Measurements from ENCODE around the gene ZNF672.

DNA sequence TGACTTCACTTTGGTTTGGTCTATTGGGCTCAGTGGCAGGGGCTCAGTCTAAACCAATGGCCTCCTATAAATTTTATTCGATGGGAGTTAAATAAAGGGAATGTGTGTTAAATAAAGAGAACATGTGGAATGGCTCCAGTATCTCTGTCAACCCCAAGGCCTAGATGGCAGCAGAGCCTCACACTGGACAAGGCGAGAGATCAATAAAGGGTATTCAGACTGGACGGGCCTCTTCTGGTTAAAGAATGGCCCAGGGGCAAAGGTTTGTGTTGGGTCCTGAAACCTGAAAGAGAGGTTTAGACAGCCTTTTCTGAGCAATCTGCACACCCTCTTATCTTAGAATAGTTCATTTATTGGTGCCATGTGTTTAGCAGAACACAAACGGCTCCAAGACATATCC, 47.0 kb upstream of the ZNF672 start:
- TF ChIP-seq, protein P1, sequence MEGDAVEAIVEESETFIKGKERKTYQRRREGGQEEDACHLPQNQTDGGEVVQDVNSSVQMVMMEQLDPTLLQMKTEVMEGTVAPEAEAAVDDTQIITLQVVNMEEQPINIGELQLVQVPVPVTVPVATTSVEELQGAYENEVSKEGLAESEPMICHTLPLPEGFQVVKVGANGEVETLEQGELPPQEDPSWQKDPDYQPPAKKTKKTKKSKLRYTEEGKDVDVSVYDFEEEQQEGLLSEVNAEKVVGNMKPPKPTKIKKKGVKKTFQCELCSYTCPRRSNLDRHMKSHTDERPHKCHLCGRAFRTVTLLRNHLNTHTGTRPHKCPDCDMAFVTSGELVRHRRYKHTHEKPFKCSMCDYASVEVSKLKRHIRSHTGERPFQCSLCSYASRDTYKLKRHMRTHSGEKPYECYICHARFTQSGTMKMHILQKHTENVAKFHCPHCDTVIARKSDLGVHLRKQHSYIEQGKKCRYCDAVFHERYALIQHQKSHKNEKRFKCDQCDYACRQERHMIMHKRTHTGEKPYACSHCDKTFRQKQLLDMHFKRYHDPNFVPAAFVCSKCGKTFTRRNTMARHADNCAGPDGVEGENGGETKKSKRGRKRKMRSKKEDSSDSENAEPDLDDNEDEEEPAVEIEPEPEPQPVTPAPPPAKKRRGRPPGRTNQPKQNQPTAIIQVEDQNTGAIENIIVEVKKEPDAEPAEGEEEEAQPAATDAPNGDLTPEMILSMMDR (IDR thresholded peaks at IDR 0.05), result no peak
- TF ChIP-seq NFIC (IDR thresholded peaks at IDR 0.05; ENCODE audit: borderline replicate concordance) (no peak), EP300 (IDR thresholded peaks at IDR 0.05; ENCODE audit: borderline replicate concordance in 1 of 2, low read depth in 1 of 2, low read length in 1 of 2) (no peak), RAD21 (IDR thresholded peaks at IDR 0.05; ENCODE audit: low read length) (no peak), POLR2AphosphoS5 (IDR thresholded peaks at IDR 0.05; ENCODE audit: low read depth, low read length) (no peak), TEAD4 (IDR thresholded peaks at IDR 0.05; ENCODE audit: borderline replicate concordance, insufficient read depth) (no peak), NRF1 (IDR thresholded peaks at IDR 0.05; ENCODE audit: low read depth, low read length) (no peak), JUND (IDR thresholded peaks at IDR 0.05) (no peak), RFX5 (IDR thresholded peaks at IDR 0.05; ENCODE audit: low read length) (no peak), TCF12 (IDR thresholded peaks at IDR 0.05) (no peak)
- TF ChIP-seq, protein P2, sequence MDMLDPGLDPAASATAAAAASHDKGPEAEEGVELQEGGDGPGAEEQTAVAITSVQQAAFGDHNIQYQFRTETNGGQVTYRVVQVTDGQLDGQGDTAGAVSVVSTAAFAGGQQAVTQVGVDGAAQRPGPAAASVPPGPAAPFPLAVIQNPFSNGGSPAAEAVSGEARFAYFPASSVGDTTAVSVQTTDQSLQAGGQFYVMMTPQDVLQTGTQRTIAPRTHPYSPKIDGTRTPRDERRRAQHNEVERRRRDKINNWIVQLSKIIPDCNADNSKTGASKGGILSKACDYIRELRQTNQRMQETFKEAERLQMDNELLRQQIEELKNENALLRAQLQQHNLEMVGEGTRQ (IDR thresholded peaks at IDR 0.05; ENCODE audit: borderline replicate concordance, low read depth, low read length), result no peak

Data from SK-N-SH (cell line).